Measurements from ENCODE around the gene NDUFA7.
A peak's percentile ranks its signal among the peaks of the same experiment; 100 is the strongest.

Gene NDUFA7

DNA sequence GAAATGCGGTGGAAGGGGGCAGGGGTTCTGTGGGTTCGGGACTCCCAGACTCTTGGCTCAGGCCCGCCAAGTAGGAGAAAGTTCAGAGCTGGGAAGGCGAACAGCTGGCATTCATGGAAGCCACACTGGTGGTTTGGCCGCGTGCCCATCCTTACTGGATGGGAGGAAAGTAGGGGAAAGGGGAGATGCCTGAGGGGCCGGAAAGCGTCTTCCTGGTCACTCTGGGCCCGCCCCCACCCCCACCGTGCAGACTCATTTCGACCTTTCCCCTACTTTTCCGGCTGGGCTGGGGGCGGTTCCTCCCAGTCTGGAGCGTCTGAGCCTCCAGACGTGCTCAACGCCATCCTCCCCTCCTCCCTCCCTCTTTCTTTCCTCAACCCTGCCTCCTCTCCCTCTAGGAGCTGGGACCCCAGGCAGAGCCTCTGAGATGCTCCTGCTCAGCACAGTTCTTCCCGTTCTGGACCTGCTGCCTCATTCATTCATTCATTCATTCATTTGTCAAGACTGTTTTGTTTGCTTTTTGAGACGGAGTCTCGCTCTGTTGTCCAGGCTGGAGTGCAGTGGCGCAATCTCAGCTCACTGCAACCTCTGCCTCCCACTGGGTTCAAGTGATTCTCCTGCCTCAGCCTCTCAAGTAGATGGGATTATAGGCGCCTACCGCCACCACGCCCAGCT, 46.3 kb upstream of the NDUFA7 start (continued):
- TF ChIP-seq ZBTB8A (tag by site-specific recombination; IDR thresholded peaks at IDR 0.05) (no peak; the same call in 1 of the 2 replicates), ZNF521 (tag by site-specific recombination; IDR thresholded peaks at IDR 0.05) (no peak), ZNF366 (tag by site-specific recombination; conservative IDR thresholded peaks at IDR 0.05) (peak; percentile 77), ZNF785 (tag by site-specific recombination; IDR thresholded peaks at IDR 0.05) (no peak)
- TF ChIP-seq, protein P1, sequence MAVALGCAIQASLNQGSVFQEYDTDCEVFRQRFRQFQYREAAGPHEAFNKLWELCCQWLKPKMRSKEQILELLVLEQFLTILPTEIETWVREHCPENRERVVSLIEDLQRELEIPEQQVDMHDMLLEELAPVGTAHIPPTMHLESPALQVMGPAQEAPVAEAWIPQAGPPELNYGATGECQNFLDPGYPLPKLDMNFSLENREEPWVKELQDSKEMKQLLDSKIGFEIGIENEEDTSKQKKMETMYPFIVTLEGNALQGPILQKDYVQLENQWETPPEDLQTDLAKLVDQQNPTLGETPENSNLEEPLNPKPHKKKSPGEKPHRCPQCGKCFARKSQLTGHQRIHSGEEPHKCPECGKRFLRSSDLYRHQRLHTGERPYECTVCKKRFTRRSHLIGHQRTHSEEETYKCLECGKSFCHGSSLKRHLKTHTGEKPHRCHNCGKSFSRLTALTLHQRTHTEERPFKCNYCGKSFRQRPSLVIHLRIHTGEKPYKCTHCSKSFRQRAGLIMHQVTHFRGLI (tag by site-specific recombination; IDR thresholded peaks at IDR 0.05): no peak

GRCh38 chr19:8366961-8367326, 45.8 kb upstream of the NDUFA7 start:
- no peaks in the 10 kb centered on the region for H3K9me3 ChIP-seq (ENCODE audit: control insufficient read depth, insufficient read depth, low read depth, low read length)
- no peaks in the 10 kb centered on the region for H3K36me3 ChIP-seq (ENCODE audit: control insufficient read depth in 2 of 2, insufficient read depth in 1 of 2, low read length in 2 of 2)
- peaks cover 23% of the 10 kb centered on the region for H3K4me1 ChIP-seq (ENCODE audit: control insufficient read depth, insufficient read depth, low read length)
- CTCF ChIA-PET: interaction anchor here (0.9 to 3.6 kb wide), 2 partner anchors 13 to 139 kb away, joined by 5 to 35 read pairs; no protein-coding TSS in a partner anchor
- peak overlapping the region; percentile 28 for H3K4me3 ChIP-seq (ENCODE audit: low read depth, low read length)
- POLR2A ChIA-PET: interaction anchor here (0.6 to 1.7 kb wide), 6 partner anchors 13 to 159 kb away, joined by 3 to 10 read pairs (median 4); partner anchors contain the start of gene RAB11B
- no peak overlapping the region for H3K27ac ChIP-seq (ENCODE audit: extremely low read depth, low read depth, low read length)
- TF ChIP-seq ZFHX2 (tag by site-specific recombination; conservative IDR thresholded peaks at IDR 0.05): peak; percentile 83
- 0 out of 2 replicates have a peak, but pooled peaks have one; percentile 4 for TF ChIP-seq ZSCAN23 (tag by site-specific recombination; IDR thresholded peaks at IDR 0.05)
- TF ChIP-seq ELK4 (IDR thresholded peaks at IDR 0.05; ENCODE audit: borderline replicate concordance, low read depth, low read length): no peak
- TF ChIP-seq EGR2 (tag by site-specific recombination; IDR thresholded peaks at IDR 0.05; ENCODE audit: low read depth): peak; percentile 70

DNA sequence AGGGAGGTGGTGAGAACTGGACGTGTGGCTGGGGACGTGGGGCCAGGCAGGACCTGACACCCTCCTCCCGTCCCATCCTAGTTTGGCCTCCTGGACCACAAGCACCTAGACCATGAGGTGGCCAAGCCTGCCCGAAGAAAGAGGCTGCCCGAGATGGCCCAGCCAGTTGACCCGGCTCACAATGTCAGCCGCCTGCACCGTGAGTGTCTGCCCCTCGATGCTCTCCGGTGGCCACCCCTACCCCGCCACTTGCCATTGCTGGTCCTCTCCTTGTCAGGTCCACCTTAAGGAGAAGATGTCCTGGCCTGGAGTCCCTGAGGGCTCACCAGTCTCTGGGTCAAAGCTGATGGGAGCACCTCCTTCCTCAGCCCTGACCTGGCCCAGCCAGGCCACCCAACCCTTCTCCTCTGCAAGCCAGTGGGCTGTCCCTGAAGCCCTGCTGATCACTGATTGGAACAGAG, 45.0 kb upstream of the NDUFA7 start:
- H3K9me3 ChIP-seq (ENCODE audit: control insufficient read depth, insufficient read depth, low read depth, low read length): no peaks in the 10 kb centered on the region
- POLR2A ChIA-PET: interaction anchor here (1.1 kb wide), 1 partner anchor 26 kb away, joined by 3 read pairs; no protein-coding TSS in a partner anchor
- CTCF ChIA-PET: interaction anchor here (0.9 to 3.6 kb wide), 2 partner anchors 12 to 140 kb away, joined by 5 to 35 read pairs; no protein-coding TSS in a partner anchor
- peaks cover 26% of the 10 kb centered on the region for H3K4me1 ChIP-seq (ENCODE audit: control insufficient read depth, insufficient read depth, low read length)
- no peaks in the 10 kb centered on the region for H3K36me3 ChIP-seq (ENCODE audit: control insufficient read depth in 2 of 2, insufficient read depth in 1 of 2, low read length in 2 of 2)
- no peak overlapping the region for H3K4me3 ChIP-seq (ENCODE audit: low read depth, low read length)
- H3K27ac ChIP-seq (ENCODE audit: extremely low read depth, low read depth, low read length): no peak overlapping the region
- TF ChIP-seq SALL2 (tag by site-specific recombination; IDR thresholded peaks at IDR 0.05; ENCODE audit: borderline replicate concordance) (no peak), ZSCAN30 (tag by site-specific recombination; IDR thresholded peaks at IDR 0.05) (no peak), ZNF544 (tag by site-specific recombination; IDR thresholded peaks at IDR 0.05) (no peak), MYNN (tag by site-specific recombination; IDR thresholded peaks at IDR 0.05; ENCODE audit: borderline replicate concordance) (no peak), ZSCAN16 (tag by site-specific recombination; IDR thresholded peaks at IDR 0.05) (no peak), ZNF521 (tag by site-specific recombination; IDR thresholded peaks at IDR 0.05) (no peak), ZNF133 (tag by site-specific recombination; IDR thresholded peaks at IDR 0.05) (no peak), ZNF600 (tag by site-specific recombination; IDR thresholded peaks at IDR 0.05) (no peak), ZNF362 (tag by site-specific recombination; IDR thresholded peaks at IDR 0.05) (no peak), YY1 (tag by site-specific recombination; IDR thresholded peaks at IDR 0.05) (no peak), MEIS1 (CRISPR knock-in tag; IDR thresholded peaks at IDR 0.05; ENCODE audit: borderline replicate concordance) (no peak), ZNF148 (tag by site-specific recombination; IDR thresholded peaks at IDR 0.05; ENCODE audit: borderline replicate concordance) (no peak)
- TF ChIP-seq, protein P2, sequence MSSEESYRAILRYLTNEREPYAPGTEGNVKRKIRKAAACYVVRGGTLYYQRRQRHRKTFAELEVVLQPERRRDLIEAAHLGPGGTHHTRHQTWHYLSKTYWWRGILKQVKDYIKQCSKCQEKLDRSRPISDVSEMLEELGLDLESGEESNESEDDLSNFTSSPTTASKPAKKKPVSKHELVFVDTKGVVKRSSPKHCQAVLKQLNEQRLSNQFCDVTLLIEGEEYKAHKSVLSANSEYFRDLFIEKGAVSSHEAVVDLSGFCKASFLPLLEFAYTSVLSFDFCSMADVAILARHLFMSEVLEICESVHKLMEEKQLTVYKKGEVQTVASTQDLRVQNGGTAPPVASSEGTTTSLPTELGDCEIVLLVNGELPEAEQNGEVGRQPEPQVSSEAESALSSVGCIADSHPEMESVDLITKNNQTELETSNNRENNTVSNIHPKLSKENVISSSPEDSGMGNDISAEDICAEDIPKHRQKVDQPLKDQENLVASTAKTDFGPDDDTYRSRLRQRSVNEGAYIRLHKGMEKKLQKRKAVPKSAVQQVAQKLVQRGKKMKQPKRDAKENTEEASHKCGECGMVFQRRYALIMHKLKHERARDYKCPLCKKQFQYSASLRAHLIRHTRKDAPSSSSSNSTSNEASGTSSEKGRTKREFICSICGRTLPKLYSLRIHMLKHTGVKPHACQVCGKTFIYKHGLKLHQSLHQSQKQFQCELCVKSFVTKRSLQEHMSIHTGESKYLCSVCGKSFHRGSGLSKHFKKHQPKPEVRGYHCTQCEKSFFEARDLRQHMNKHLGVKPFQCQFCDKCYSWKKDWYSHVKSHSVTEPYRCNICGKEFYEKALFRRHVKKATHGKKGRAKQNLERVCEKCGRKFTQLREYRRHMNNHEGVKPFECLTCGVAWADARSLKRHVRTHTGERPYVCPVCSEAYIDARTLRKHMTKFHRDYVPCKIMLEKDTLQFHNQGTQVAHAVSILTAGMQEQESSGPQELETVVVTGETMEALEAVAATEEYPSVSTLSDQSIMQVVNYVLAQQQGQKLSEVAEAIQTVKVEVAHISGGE (tag by site-specific recombination; conservative IDR thresholded peaks at IDR 0.05; ENCODE audit: low read depth): no peak
